OCI-M1 (cell line): Measurements from ENCODE around the gene ADAM21.
"Not testable (repeated sequence)": the region's sequence is repeated elsewhere in the genome, so short reads cannot be mapped to it uniquely, and the experiment has no call there.

Source experiments
- DNase-seq: peaks from one replicate; lab custom pipeline; 2025; lab: John Stamatoyannopoulos, UW

Gene ADAM21

DNA sequence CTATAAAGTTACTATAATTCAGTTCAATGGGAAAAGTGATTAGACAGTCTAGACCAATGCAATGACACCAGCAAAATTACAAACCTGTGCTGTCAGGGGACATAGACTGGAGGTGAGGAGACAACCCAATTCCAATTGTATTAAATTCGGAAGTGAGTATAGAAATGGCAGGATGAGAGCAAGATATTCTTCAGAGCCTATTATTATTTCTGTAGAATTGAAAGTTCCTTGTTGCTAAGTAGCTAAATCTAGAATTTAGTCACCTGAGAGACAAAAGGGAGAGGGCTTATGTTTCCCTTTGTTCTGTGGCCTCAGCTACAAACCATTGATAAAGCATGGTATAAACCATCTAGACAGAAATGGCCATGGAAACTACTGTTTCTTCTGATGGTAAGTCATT is at the start of gene ADAM21:
Gene ADAM21 (plus strand): TSS at position 301 of the 400 bp plus-strand sequence. CDS start 5,326 bp downstream, outside the sequence.
- no peak for DNase-seq

DNA sequence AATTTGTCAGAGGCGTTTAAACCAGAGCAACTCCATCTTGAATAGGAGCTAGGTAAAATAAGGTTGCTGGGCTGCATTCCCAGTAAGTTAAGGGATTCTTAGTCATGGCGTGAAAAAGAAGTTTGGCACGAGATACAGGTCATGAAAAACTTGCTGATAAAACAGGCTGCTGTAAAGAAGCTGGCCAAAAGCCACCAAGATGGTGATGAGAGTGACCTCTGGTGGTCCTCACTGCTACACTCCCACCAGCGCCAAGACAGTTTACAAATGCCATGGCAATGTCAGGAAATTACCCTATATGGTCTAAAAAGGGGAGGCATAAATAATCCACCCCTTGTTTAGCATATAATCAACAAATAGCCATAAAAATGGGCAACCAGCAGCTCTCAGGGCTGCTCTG is 48.6 kb upstream of the ADAM21 start:
- peak; percentile 35 for DNase-seq

DNA sequence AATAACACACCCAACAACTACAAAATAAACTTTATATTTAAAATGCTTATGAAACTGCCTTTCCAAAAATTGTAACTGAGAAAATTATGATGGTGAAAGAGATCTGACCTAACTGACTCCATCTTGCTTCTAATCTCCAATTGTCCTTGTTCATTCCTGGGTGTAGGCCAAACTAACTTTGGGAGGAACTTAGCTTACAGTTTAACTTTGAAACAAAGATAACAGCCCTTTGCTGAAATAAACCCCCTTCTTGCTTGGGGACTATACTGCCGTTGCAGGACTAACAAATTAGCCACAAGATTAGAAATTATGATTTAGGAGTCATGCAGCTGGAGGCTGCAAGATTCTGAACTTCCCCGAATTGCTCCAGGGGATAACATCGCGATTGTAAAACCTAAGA is 45.8 kb upstream of the ADAM21 start:
- DNase-seq = not testable (repeated sequence)

DNA sequence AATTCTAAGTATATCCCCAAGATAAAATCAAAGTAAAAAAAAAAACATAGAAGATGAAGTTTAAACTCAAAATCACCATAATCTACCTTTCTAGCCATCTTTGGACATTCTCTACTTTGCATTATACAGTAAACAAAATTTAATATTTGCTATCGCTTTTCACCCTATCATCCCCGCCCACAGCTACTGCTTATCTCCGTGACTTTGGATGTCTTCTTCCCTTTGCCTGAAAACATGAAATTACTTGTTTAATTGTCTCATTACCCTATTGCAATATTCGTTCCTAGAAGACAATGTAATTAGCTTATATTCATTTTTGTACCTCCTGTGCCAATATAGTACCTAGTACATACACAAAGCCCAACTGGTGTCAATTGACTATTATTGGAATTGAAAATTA is 44.4 kb upstream of the ADAM21 start:
- DNase-seq = no peak

DNA sequence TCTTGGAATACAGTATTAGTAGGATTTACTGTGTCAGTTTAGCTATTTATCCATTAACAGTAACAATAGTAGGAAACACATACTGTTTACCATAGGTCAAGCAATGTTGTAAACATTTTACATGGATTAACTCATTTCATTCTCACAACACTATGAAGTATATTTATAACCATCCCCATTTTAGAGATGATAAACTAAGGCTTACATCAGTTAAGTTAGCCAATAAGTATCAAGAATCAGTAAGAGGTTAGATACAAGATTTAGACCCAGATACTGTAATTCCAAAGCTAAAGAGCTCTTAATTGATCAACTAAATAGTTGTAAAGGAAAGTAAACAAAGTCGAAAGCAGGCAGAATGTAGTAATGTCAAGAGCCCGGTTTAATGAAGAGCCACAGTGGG is 36.2 kb upstream of the ADAM21 start:
- DNase-seq = no peak

DNA sequence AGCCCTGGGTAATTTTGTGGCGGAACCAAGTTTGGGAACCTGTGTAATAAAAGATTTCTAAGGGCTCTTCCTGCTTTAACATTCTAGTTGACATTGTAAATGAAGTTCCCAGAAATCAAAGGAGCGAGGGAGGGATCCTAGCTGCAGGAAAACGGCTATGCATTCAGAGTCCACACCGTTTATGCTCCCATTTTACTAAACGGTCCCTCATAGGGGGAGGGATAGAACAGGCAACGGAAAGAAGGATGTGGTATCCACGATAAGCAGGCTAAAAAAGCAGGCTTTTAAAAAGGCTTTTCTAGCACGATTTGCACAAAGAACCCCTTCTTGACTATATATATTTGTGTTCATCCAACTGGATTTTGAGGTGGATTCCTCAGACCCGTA is 35.6 kb upstream of the ADAM21 start:
- no peak for DNase-seq

DNA sequence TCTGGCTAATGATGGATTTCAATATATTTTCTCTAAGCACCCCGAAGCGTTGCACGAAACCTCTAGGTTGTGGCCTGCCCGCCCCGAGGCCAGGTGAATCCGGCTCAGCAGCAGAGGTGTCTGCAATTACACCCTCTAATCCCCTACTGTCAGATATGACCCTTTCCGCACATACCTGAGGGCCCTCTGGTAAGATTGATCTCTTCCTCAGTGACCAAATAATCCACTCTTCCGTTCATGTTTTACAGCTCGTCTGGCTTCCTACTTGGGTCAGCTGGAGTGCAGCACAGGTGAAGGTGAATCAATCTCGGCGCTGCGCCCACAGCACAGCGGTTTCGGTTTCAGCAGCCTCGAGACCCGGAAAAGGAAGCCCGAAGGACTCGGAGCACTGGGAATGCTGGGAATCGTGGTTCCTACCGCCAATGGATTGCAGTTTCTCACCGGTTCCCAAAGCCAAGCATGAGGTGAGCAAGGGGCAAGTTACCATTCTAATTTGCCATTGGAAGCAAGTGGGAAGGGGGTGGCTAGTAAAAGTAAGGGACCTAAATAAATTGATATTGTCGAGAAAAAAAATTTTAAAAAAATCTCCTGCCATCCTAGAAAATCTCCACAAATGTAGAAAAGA is 35.1 kb upstream of the ADAM21 start, which contains the start of gene SYNJ2BP:
Gene SYNJ2BP (minus strand): TSS at position 366 of the 625 bp plus-strand sequence. CDS start 127 bp downstream, at position 239.
- no peak for DNase-seq

DNA sequence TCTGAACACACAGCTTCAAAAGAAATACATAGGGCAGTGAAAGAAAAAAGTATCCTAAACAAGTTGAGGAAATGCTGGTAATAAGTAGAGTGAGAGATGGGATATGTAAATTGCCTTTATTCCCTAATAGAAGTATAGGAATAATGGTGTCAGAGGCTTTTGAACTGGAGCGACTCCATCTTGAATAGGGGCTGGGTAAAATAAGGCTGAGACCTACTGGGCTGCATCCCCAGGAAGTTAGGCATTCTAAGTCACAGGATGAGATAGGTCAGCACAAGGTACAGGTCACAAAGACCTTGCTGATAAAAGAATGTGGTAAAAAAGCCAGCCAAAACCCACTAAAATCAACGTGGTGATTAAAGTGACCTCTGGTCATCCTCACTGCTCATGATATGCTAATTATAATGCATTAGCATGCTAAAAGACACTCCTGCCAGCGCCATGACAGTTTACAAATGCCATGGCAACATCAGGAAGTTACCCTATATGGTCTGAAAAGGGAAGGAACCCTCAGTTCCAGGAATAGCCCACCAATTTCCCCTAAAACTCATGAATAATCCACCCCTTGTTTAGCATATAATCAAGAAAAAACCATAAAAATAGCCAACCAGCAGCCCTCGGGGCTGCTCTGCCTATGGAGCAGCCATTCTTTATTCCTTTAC is 32.6 kb upstream of the ADAM21 start:
- not testable (repeated sequence) for DNase-seq

DNA sequence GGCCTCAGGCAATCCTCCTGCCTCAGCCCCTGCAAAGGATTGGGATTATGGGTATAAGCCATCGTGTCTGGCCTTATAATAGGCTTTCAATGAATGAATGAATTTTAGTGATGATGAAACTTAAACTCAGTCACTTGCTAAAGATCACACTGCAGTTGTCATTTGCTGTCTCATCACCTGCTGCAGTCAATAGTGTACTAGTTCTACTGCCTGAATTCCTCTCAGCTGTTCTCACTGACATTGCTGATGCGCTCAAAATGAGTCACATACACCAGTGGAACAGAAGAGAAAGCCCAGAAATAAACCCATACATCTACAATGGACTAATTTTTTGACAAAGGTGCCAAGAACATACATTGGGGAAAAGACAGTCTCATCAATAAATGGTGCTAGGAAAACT is 29.4 kb upstream of the ADAM21 start:
- DNase-seq = no peak

DNA sequence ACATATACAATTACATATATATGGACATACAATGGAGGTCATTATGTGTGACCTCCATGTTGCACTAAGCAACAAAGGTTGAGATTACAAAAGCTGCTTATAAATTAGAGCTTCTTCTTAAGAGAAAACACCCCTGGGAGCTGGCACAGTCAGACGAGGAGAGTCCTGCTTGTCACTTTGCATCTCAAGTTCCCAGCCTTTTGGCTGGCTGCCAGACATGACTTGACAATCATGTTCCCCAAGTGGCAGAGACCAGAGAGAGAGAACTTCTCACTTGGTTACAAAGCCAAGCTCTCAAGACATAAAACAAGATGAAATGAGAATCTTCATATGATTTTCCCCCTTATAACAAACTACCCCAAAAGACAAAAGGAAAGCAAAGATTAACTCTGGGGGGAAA is 26.6 kb upstream of the ADAM21 start:
- DNase-seq = peak; percentile 29

DNA sequence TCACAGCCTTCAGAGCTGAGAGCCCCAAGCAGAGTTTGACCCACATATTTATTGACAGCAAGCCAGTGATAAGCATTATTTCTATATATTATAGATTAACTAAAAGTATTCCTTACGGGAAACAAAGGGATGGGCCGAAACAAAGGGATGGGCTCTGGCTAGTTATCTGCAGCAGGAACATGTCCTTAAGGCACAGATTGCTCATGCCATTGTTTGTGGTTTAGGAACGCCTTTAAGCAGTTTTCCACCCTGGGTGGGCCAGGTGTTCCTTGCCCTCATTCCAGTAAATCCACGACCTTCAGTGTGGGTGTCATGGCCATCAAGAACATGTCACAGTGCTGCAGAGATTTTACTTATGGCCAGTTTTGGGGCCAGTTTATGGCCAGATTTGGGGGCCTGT is 25.4 kb upstream of the ADAM21 start:
- not testable (repeated sequence) for DNase-seq

DNA sequence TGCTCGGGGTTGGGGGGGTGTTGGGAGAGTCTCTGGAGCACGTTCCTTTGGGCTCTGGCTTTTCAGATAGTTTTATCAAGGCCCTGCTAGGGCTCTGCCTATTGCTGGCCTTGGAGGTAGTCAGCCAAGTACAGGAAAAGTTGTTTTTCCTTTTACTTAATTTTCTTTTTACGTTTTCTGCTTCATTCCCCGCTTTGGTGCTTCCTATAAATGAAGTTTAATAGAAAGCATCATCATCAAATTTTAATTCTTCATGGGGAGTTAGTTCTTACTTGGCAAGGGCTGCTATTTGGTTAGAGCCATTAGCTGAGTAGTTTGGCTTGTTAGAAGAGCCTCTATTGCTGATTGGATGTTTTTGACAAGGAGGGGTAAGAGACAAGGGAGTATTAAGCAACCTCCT is 15.1 kb upstream of the ADAM21 start:
- no peak for DNase-seq

DNA sequence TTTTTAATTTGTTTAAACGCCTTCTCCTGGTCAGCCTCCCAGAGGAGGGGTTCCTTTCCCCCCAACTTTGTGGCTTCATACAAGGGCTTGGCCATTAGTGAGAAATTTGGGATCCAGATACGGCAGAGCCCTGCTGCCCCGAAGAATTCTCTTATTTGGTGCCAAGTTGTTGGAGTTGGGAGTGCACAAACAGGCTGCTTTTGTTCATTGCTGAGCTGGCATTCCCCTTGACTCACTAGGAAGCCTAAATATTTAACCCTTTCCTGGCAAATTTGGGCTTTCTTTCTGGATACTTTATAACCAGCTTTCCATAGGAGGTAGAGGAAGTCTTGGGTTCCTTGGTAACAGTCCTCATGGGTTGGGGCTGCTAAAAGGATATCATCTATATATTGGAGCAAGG is 10.3 kb upstream of the ADAM21 start:
- DNase-seq = no peak

DNA sequence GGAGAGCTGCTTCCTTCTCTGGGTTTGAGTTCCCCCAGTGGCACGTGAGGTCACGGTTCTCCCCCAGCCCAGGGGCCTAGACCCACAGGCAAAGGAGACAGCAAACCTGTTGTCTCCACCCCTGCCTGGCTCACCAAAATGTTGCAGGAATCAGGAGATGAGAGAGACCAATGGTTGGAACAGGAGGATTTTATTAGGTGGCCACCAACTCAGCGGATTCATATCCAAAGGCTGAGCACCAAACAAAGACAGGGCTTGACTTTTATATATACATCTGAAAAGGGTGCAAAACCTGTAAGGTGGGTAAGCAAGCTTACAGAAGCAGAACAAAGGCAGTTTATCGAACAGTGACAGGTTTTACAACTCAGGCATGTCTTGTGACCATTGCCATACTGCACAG is 9.2 kb upstream of the ADAM21 start:
- DNase-seq = no peak

DNA sequence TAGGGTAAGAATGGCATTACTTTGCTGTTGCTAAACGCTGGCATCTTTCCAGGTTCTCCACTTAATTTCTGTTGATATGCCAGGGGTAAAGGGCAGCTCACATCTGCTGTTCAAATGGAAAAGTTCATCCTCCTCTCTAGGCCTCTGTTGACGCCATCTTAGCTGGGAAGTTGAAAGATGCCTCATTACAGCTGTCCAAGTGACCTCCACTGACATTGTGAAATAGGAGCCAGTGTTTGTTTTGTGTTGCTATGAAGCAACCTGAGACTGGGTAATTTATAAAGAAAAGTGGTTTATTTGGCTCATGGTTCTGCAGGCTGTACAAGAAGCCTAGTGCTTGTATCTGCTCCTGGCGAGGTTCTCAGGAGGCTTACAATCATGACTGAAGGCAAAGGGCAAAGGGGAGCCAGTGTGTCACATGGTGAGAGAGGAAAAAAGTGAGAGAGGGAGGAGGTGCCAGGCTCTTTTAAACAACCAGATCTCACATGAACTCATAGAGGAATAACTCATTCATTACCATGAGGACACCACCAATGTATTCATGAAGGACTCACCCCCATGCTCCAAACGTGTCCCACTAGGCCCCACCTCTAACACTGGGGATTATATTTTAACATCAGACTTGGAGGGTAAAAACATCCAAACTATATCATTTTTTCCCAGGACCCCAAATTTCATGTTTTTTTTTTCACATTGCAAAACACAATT is 3.2 kb upstream of the ADAM21 start:
- DNase-seq = no peak

DNA sequence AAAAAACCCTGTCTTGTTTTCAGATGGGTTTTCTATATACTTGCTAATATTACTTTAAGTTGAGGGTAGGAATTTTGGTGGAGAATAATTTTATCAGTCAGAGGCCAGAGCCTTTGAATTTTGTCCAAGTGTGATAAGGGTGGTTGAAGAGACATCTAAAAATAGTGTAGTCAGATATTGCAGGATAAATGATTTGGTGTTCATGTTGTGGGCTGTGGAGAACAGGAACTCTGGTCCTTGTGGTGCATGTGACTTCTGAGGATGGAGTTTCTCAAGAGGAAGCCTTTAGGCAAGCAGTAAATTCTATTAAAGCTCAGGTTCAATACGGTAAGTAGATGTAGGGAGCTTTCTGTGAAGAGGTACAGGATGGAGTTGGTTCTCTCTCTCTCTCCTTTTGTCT is 2.8 kb downstream of the ADAM21 start:
- DNase-seq = peak; percentile 63

DNA sequence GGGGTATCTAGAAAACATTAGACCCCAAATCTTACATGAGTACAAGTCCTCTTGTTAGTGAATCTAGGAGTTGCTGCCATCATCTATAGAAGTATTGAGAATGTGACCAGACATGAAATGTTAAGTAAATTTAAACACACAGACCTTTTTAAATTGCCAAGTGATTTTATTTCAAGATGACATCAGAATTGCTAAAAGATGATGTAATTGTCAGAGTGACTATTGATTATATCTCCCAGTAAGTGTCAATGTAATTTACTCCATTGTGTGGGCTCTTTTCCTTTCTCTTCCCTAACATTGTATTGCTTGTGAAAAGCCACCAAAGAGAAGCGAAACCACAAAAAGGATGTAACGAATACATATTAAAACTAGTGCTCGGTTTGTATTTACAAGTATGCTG is 16.8 kb downstream of the ADAM21 start:
- DNase-seq = no peak

DNA sequence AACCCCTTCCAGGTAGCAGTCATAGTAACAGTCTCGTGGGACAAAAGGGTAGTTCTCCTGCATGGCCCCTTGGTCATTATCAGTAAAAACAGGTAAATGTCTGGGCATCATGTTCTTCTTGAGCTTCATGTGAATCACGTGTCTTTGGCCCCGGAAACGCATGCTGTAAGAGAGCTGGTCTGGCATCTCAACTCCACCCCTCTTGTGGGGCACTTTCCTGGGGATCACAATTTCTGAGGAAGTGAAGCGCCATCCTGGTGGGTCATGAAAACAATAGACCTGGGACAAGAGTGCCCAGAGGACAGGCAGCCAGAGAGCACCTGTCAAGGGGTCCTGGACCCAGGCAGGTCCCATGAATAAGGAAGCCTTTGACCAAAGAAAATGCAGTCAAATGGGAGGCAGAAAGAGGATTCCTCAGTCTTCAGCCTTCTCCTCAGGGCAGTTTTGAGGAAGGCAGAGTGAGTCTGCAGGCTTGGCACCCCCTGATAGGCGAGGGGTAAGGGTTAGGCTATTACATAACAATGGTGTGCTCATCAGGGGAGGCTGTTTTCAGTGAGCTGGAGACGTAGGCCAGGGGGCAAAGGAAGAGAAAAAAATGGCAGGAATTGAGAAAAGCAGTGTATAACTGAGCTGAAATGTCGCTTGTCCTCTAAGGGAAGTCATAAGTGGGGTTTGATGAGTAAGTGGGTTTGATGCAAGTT is 19.0 kb downstream of the ADAM21 start:
- DNase-seq = not testable (repeated sequence)

DNA sequence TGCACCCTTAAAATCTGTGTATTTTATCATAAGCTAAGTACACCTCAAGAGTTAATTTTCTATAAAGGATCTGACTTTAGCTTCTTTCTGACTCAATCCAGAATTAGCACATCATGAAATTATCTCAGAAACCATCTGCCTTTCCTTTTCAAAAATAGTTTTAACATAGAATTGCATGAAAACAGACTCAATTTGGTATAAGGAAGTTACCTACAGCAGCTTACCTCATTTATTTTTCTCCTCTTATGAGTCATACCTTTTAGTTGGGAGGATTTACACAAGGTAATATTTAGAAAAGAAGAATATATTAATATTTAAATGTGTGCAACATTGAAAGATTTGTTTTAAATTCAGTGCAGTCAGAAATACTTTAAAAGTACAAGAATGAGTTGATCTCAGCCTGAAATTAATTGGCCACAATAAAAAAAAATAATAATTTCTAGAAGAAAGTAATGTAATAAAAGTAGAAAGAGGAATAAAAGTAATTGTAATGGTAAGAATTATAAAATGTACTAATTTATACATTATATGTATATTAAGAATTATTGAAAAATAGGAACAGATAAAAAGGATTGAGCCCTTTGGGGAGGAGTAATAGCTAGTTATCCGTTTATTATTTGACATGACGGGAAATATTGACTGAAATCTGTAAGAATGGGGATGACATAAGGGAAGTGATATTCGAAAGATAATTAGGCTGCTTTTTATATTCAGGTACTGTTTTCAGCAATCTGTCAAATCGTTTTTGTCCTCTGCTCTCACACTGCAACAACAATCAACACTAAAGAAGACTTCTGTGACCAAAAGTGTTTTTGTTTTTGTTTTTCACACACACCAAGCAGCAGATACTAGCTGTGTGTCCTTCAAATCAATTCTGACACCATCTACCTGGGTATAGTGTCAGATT is 20.5 kb downstream of the ADAM21 start:
- peak; percentile 22 for DNase-seq

DNA sequence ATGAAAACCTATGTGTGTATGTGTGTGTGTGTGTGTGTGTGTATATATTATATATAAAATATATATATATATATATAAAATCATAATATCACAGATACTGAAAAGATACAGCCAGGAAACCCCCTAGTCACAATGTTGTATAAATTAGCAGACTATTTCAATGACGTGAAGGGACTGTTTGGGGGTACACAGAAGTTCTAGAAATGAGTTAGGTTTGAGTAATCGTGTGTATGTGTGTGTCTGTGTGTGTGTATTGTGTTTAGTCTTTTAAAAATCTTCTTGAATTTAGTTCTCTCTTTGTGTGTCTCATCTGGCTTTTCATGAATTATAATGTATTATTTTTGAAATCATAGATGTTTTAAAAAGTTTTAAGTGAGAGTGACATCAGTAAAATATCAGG is 21.9 kb downstream of the ADAM21 start:
- DNase-seq = no peak

DNA sequence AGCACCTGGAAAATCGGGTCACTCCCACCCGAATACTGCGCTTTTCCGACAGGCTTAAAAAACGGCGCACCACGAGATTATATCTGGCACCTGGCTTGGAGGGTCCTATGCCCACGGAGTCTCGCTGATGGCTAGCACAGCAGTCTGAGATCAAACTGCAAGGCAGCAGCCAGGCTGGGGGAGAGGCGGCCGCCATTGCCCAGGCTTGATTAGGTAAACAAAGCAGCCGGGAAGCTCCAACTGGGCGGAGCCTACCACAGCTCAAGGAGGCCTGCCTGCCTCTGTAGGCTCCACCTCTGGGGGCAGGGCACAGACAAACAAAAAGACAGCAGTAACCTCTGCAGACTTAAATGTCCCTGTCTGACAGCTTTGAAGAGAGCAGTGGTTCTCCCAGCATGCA is 23.5 kb downstream of the ADAM21 start:
- not testable (repeated sequence) for DNase-seq
